ENCODE measurements around the gene FANCL.
"Not testable (repeated sequence)": the region's sequence is repeated elsewhere in the genome, so short reads cannot be mapped to it uniquely, and the experiment has no call there.

The FANCL gene

DNA sequence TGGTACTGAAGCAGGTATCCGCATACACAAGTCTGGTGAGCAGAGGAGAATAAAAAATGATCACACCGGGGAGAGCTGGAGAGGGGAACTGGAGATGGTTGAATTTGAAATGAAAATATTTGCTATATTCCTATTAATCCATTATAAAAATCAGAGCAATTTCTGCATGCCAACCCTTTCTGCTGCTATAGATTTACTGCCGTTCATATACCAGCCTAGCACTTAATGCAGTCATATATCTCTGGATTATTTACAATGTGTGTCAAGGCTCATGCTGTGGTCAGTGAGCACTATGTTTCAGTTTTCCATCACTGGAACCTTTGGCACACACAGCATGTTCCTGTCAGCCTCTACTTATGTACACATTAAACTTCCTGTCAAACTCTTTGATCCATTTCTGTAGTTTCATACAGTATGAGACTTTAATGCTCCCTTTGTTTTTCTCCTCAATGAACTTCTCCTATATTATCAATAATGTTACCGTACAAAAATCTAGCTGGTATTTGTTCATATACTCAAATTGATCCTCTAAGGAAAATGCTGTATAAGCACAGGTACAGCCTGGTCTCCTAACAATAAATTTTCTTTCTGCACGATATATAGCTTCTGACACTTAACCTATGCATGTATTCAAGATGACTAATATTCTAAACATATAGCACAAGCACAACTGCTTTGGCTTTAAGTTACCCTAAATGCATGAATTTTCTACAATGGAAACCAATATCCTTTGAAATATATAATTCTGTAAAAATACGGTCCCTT, 36.7 kb downstream of the FANCL start:
- no peak for DNase-seq (ENCODE audit: low spot score)

DNA sequence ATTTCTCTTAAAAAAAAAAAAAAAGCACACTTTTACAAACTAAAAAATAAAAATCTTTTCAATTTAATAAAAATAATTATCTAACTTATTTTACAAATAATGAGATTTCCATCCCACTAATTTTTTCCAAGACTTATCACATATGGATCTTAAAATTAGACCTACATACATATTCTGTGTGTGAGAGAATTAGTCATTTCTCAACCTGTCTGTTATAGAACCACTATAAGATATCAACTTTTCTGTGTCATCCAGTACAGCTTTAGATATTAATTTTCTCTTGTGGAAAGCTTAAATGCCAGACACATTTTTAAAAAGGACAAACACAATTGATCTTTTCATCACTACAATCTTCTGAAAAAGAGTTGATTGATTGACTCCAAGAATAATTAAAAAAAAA, 38.1 kb downstream of the FANCL start:
- no peak for DNase-seq (ENCODE audit: low spot score)

DNA sequence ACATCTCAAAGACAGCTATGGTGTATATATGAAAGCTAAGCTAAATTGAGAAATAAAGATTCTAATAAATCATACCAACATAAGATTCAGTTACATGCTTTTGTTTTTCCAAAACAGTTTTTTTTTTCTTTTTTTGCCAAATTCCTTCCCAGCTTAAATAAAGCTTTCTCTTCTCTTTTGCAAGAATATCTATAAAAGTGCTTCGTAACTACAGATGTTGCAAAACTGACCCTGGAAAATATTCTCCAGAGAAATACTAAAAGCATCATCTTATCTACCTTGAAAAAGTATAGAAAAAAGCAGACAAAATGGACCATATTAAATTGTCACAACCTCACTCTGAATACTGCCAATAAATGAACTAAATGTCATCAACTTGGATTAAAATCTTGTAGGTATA, 38.7 kb downstream of the FANCL start:
- DNase-seq (ENCODE audit: low spot score) = no peak

DNA sequence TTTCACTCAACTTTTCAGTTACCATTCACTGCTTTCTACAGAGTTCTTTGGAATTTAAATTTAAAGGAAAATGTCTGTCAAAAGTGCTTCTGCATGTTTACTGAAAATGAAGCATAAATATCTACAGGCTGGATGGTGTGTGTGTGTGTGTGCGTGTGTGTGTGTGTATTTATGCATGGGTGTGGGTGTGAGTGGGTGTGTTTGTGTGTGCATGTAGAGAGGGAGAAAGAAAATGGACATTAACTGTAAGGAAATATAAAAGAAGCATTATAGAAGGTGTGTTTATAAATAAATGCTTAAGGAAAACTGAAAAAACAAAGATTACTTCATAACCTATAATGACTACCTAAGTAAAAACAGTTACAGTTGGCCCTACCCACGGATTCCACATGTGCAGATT, 43.2 kb downstream of the FANCL start:
- no peak for DNase-seq (ENCODE audit: low spot score)

DNA sequence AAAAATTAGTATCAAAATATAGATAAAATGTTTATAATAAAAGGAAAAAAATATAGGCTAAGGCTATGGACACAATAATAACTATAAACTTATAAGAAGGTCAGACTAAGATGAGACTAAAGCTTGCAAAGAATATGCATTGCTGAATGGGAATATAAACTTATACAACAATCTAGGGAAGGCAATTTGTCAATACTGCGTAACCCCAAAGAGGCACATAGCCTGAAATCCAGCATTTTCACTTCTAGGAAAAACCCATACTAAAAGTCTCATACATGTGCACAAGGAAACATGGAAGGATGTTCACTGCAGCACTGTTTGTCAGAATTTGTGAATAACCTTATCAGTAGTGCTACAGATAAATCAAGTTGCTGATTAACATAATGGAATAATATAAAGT, 45.5 kb downstream of the FANCL start:
- DNase-seq (ENCODE audit: low spot score) = no peak

DNA sequence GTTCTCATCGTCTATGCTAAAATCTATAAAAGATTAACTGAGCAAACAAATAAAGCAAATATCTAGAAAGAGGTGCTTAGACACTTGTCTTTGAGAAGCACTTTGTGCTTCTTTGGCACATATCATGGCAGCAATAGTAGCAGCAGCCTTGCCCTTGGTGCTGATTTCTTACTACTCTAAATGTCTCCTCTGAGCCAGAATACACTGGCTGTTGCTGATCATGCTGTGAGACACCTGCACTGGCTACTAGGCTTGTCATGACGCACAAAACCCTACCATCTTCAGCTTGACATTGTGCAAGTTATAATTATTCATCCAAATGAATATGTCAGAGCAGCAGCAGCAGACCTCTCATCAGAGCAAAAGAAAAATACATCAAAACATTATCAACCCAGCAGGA, 46.7 kb downstream of the FANCL start:
- DNase-seq (ENCODE audit: low spot score) = no peak

DNA sequence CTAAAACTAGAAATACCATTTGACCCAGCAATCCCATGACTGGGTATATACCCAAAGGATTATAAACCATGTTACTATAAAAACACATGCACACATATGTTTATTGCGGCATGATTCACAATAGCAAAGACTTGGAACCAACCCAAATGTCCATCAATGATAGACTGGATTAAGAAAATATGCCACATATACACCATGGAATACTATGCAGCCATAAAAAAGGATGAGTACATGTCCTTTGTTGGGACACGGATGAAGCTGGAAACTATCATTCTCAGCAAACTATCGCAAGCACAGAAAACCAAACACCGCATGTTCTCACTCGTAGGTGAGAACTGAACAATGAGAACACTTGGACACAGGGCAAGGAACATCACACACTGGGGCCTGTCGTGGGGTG, 54.1 kb downstream of the FANCL start:
- DNase-seq (ENCODE audit: low spot score) = not testable (repeated sequence)

DNA sequence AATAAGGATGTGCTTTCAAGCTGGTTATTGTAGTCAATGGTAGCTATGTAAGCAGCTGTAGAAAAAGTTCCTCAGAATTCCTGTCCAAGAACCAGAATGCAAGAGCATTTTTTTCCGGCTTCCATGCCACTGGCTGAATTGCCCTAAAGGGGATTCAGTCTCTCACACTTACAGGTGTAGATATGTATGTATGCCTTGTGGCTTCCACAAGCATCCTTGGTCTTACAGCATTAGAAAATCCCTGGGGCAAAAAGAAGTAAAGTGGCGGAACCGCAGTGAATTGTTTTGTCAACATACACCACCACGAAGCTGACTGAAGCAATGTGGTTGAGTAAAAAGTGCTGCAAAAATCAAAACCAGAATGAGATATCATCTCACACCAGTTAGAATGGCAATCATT, 54.6 kb downstream of the FANCL start:
- no peak for DNase-seq (ENCODE audit: low spot score)

DNA sequence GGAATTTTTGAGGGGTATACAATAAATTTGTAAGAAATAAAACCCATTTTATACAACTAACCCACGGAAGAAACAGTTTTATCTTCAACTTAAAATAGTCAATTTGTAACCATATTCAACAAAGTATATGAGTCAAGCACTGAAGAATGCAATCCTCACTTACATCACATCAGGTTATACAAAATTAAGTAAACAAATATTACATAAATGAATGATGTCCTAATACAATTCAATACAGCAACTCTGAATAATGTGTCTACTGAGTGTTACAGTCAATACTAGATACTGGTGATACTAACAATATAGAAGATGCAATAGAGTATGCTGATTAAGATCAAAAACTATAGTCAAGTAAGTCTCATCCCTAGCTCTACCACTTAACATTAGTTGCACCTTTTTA, 58.6 kb downstream of the FANCL start:
- DNase-seq (ENCODE audit: low spot score) = no peak

DNA sequence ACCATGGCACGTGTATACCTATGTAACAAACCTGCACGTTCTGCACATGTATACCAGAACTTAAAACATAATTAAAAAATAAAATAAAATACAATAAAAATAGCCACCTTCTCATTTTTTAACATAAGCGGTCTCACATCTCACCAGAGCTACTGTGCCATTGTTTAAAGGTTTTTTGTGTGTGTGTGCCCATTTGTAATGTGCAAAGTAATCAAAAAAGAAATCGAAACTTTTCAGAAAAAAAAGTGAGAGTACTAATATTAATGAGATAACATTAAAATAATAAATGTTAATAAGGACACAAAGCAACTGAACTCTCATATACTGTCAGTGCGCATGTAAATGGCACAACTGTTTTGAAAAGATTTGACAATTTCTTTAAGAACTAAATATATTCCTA, 60.5 kb downstream of the FANCL start:
- no peak for DNase-seq (ENCODE audit: low spot score)

DNA sequence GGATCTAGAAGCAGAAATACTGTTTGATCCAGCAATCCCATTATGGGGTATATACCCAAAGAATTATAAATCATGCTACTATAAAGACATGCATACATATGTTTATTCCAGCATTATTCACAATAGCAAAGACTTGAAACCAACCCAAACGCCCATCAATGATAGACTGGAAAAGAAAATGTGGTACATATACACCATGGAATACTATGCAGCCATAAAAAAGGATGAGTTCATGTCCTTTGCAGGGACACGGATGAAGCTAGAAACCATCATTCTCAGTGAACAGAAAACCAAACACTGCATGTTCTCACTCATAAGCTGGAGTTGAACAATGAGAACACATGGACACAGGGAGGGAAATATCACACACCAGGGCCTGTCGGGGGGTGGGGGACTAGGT, 61.0 kb downstream of the FANCL start:
- DNase-seq (ENCODE audit: low spot score) = not testable (repeated sequence)

DNA sequence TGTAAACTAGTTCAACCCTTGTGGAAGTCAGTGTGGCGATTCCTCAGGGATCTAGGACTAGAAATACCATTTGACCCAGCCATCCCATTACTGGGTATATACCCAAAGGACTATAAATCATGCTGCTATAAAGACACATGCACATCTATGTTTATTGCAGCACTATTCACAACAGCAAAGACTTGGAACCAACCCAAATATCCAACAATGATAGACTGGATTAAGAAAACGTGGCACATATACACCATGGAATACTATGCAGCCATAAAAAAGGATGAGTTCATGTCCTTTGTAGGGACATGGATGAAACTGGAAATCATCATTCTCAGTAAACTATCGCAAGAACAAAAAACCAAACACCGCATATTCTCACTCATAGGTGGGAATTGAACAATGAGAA, 63.9 kb downstream of the FANCL start:
- DNase-seq (ENCODE audit: low spot score) = not testable (repeated sequence)

DNA sequence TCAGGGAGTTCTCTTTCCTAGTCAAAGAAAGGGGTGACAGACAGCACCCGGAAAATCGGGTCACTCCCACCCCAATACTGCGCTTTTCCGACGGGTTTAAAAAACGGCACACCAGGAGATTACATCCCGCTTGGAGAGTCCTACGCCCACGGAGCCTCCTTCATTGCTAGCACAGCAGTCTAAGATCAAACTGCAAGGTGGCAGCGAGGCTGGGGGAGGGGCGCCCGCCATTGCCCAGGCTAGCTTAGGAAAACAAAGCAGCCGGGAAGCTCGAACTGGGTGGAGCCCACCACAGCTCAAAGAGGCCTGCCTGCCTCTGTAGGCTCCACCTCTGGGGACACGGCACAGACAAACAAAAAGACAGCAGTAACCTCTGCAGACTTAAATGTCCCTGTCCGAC, 69.3 kb downstream of the FANCL start:
- not testable (repeated sequence) for DNase-seq (ENCODE audit: low spot score)

DNA sequence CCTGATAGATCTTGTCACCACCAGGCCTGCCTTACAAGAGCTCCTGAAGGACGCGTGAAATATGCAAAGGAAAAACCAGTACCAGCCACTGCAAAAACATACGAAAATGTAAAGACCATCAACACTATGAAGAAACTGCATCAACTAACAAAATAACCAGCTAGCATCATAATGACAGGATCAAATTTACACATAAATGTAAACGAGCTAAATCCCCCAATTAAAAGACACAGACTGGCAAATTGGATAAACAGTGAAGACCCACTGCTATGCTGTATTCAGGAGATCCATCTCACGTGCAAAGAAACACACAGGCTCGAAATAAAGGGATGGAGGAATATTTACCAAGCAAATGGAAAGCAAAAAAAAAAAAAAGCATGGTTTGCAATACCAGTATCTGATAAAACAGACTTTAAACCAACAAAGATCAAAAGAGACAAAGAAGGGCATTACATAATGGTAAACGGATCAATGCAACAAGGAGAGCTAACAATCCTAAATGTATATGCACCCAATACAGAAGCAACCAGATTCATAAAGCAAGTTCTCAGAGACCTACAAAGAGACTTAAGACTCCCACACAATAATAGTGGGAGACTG, 70.7 kb downstream of the FANCL start:
- DNase-seq (ENCODE audit: low spot score) = not testable (repeated sequence)

DNA sequence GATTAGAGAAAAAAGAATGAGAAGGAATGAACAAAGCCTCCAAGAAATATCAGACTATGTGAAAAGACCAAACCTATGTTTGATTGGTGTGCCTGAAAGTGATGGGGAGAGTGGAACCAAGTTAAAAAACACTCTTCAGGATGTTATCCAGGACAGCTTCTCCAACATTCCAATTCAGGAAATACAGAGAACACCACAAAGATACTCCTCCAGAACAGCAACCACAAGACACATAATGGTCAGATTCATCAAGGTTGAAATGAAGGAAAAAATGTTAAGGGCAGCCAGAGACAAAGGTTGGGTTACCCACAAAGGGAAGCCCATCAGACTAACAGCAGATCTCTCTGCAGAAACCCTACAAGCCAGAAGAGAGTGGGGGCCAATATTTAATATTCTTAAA, 71.3 kb downstream of the FANCL start:
- not testable (repeated sequence) for DNase-seq (ENCODE audit: low spot score)

DNA sequence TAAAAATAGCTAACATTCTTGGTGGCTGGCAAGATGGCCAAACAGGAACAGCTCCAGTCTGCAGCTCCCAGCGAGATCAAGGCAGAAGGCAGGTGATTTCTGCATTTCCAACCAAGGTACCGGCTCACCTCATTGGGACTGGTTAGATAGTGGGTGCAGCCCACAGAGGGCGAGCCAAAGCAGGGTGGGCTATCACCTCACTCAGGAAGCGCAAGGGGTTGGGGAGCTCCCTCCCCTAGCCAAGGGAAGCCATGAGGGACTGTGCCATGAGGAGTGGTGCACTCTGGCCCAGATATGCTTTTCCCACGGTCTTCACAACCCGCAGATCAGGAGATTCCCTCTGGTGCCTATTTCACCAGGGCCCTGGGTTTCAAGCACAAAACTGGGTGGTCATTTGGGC, 73.0 kb downstream of the FANCL start:
- DNase-seq (ENCODE audit: low spot score) = not testable (repeated sequence)

DNA sequence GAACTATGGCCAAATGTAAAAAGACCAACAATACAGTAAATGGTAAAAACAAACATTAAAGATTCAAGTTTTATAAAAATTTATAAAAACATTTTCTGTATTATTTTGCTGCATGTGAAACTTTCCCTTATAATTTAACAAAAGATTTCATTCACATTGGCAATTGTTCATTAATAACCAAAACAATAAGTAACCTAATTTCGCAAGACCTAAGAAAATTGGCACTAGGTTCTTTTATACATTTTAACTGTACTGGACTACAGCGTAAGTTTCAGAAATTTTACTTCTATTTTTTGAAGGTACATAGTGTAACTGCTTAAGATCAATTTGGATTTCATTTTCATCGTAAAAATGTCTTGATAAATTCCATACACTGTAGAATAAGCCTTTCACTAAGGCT, 77.2 kb downstream of the FANCL start:
- DNase-seq (ENCODE audit: low spot score) = no peak

DNA sequence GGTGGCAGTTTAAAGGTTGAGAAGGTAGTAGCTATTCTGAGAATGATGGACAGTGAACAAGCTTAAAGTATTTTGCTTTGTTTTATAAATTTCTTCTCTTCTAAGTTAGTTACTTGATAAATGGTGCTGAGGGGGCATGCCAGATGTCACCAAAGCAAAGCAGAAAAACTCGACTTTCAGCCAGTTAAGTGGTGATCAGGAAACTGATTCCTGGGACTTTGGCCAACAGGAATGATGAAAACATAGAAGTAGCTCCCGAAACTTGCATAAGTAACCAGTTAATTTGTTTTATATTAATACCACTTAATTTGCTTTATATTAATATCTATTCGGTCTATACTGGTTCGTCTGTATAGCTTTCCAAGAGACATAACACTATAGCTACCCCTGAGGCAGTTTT, 82.6 kb downstream of the FANCL start:
- DNase-seq (ENCODE audit: low spot score) = no peak

DNA sequence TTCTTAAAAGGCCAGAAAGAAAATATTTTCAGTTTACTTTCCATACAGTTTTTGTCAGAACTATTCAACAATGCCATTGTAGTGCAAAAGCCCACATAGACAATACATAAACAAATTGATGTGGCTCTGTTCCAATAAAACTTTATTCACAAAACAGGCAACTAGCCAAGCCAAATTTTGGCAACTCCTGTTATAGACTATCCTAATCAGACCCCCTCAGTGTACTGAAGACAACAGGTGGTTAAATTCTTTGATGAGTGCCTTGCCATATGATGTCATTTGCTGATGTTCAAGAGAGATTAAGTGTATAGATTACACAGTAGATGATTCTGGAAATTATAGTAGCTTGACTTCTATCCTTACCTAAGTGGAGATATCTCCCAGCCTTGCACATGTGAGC, 83.4 kb downstream of the FANCL start:
- DNase-seq (ENCODE audit: low spot score) = no peak

DNA sequence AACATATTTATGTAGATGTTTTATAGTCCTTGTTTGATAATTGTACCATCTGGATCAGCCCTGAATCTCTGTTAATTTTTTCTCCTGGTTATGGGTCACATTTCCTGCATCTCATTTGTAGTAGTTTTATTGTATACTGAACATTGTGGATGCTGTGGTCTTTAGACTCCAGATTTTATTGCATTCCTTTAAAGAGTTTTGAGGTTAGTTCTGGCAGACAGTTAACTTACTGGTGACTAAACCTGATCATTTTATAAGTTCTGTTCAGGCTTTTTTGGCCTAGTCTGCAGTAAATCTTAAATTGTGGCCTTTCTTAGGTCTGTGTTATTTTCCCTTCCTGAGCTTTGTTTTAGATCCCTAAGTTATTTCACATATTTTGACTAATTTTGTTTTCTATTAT, 84.3 kb downstream of the FANCL start:
- no peak for DNase-seq (ENCODE audit: low spot score)

DNA sequence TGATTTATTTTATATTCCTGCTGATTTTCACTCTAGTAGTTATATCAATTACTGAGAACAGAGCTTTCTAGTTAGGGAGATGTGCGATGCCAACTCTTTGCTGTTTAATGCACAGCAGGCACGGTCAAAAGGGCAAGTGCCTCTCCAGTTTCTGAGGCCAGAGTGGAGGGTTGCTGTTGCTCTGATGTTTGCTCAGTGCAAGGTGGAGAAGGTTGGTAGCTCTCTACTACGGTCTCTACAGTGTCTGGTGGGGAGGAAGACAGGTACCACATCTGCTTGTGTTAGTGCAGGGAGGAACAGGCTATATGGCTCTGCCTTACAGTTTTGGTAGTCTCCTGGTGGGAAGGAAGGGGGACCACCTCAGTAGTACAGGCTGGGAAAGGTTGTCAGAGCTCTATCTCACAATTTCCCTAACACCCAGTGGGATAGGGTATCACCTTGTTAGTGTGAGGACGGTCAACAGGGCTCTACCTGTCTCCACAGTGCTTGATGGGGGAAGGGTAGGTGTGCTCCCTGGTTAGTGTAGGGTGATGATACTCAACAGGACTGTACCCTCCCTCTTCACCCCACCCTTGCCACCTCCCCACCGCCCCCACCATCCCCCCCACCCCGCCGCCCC, 85.9 kb downstream of the FANCL start:
- DNase-seq (ENCODE audit: low spot score) = no peak

DNA sequence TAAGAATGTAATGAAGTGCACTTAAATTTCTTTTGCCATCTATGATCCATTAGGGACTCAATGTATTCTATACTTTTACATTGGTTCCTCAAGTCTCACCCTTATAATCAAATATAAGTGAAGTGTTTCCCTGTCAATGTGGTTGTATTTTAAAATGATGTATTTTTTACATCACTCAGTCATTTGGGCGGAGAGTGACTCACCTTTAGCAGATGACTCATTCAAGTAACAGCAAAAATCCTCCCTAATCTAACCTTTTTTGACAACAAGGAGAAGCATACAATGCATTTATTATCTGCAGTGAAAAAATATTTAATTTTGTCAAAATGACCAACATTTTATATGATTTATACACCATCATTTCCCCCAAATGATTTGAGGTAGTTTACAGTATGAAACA, 94.4 kb downstream of the FANCL start:
- DNase-seq (ENCODE audit: low spot score) = no peak

DNA sequence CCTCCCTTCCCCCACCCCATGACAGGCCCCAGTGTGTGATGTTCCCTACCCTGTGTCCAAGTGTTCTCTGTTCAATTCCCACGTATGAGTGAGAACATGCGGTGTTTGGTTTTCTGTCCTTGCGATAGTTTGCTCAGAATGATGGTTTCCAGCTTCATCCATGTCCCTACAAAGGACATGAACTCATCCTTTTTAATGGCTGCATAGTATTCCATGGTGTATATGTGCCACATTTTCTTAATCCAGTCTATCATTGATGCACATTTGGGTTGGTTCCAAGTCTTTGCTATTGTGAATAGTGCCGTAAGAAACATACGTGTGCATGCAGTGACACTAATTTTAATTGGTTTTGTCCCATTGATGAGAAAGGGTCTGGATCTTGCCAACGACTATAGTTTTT, 95.4 kb downstream of the FANCL start:
- not testable (repeated sequence) for DNase-seq (ENCODE audit: low spot score)

Measured in Ammon's horn (tissue), 1 donor.